ENCODE measurements around the gene PGLYRP2.

DNA sequence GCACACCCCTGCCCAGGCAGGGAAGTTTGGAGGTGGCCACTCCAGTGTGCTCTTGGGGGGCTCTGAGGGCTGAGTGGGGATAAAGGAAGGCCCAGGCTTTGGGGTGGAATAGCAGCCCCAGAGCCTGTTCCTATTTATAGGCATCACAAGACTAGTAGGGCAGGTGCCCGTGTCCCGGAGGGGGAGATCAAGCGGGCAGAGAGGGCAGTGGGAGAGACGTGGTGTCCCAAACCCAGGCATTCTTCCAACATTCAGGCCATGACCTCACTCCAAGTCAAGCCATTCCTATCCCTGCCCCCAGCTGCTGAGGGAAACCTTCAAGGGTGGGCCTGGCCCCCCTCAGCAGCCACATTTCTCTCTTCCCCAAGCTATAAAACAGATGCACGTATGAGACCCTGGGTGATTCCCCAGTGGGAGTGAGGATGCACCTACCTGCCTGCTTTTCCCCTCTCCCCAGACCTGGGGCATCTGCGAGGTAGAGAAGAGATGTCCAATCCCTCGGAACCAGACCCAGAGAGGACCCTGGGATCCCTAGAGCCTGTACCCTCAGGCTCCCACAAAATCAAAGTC, 33.4 kb downstream of the PGLYRP2 start:
- TF ChIP-seq, protein P1, sequence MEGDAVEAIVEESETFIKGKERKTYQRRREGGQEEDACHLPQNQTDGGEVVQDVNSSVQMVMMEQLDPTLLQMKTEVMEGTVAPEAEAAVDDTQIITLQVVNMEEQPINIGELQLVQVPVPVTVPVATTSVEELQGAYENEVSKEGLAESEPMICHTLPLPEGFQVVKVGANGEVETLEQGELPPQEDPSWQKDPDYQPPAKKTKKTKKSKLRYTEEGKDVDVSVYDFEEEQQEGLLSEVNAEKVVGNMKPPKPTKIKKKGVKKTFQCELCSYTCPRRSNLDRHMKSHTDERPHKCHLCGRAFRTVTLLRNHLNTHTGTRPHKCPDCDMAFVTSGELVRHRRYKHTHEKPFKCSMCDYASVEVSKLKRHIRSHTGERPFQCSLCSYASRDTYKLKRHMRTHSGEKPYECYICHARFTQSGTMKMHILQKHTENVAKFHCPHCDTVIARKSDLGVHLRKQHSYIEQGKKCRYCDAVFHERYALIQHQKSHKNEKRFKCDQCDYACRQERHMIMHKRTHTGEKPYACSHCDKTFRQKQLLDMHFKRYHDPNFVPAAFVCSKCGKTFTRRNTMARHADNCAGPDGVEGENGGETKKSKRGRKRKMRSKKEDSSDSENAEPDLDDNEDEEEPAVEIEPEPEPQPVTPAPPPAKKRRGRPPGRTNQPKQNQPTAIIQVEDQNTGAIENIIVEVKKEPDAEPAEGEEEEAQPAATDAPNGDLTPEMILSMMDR (IDR thresholded peaks at IDR 0.05; ENCODE audit: poor library complexity) = no peak
- no peak for TF ChIP-seq EZH2 (IDR thresholded peaks at IDR 0.05; ENCODE audit: borderline replicate concordance)

All from hepatocyte (in vitro differentiated cells).